Hematopoietic multipotent progenitor cell treated with erythropoietin and hydrocortisone succinate and interleukin-3 and kit ligand, for 6 days (in vitro differentiated cells): ENCODE measurements around the gene TSPY2.
"Not testable (repeated sequence)": the region's sequence is repeated elsewhere in the genome, so short reads cannot be mapped to it uniquely, and the experiment has no call there.

Experiments
- DNase-seq: peaks from one replicate; pipeline ENCODE4 v3.0.0-alpha.2; 2015

Gene TSPY2, protein sequence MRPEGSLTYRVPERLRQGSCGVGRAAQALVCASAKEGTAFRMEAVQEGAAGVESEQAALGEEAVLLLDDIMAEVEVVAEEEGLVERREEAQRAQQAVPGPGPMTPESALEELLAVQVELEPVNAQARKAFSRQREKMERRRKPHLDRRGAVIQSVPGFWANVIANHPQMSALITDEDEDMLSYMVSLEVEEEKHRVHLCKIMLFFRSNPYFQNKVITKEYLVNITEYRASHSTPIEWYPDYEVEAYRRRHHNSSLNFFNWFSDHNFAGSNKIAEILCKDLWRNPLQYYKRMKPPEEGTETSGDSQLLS

DNA sequence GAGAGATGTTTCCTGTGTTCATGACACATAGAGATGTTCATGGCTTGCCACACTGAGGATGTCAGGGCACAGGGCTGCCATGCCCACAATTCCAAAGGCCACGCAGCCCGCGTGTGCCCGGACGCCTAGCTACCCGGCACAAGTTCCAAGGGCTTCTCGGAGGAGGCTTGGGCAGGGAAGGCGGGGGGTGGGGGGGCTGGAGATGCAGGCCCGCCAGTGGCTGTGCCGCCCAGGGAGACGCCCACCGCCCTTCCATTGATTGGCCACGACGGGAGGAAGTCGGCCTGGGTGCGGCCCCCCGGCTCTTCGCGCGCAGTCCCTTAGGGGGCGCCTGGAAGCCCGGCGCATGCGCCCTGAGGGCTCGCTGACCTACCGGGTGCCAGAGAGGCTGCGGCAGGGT, at the start of gene TSPY2:
Gene TSPY2, plus strand, starts transcription at position 301 of the 400 bp plus-strand sequence. Its CDS starts 46 bp downstream, at position 347.
- DNase-seq, result not testable (repeated sequence)

DNA sequence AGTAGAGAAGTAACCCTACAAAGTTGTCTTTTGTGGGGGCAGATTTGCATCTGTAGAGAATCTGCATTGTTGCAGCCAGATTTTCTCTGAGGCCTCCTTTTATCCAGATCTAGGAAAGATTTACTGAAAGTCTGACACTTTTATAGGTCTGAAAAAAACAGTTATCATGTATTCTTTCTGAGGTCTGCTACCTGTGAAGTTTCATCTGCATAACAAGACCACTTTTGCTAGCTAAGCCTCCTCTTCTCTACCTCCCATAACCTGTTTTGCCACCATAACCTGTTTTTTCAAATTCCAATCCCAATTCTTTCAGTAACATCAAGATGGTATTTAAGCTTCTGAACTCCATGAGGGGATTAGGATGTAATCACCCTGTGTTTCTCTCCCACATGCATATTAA, 36.5 kb upstream of the TSPY2 start:
- DNase-seq, result not testable (repeated sequence)

DNA sequence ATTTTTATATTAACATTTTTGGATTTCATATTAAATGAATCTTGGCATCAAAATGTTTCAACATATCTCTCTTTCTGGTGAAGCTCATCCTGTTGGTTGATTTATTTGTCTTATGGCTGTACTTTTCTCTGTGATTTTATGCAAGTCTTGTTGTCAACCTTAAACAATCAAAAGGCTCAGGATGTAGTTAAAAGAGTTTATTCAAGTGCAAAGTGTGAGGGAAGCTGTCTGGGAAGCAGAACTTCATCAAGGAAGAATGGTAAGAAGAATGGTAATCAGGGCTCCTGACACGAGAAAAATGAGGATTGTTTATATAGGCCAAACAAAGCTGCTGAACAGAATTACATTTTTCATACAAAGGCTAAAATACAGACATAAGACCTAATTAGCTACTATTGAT, 29.0 kb upstream of the TSPY2 start:
- DNase-seq, result not testable (repeated sequence)

DNA sequence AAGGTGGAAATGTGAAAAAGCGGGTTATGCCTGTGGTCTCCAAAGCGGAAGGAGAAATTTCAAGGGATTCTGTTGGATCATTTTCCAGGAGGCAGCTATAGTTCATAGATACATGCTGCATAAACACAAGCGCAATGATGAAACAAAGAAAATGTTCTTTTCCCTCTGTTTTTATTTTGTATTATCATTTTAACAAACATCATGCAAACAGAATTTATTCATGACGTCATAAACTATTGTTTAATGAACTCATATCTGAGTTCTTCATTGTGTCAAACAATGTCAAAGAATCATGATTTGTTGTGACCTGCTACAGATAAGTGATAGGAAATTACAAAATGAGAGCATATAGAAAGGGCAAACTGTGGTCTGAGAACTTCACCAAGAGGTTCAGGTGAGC, 23.8 kb downstream of the TSPY2 start:
- not testable (repeated sequence) for DNase-seq
